ENCODE measurements around the gene MTF1.
A peak's percentile ranks its signal among the peaks of the same experiment; 100 is the strongest.

MTF1 gene

DNA sequence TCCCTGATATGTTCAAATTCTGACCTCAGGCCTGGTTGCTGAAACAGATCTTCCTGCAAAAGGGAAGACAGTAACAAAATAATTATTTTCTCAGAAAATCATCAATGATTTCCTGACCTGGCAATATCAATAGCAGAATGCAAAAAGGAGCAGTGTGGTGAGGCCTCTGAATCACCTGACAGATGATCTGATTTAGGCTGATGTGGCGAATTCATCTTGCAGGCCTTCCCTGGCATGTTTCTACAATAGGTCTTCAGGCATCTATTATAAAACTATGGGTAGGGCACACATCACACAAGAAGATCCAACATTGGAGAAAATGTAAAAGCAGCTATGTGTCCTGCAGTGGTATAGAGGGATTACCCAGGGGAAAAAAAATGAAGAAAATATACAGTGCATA, 7.1 kb upstream of the MTF1 start:
- DNase-seq = no peak

- DNase-seq = peak; percentile 22
These were observed 6.1 kb upstream of the MTF1 start for GRCh38 chr1:37865348-37866120.

DNA sequence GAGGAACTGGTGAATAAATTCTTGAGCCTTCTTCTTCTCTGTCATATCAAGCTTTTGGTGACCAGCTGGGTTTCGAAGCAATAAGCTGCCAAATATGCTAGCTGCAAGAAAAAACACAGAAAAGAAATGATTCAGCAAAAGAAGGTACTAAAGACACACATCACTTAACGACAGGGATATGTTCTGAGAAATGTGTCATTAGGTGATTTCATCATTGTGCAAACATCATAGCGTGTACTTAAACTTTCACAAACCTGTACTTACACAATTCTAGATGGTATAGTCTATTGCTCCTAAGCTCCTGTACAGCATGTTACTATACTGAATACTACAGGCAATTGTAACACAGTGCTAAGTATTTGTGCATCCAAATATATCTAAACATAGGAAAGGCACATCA, 2.9 kb upstream of the MTF1 start:
- DNase-seq = no peak

- no peak for DNase-seq
These were observed 1.8 kb upstream of the MTF1 start for GRCh38 chr1:37861151-37861550.

- DNase-seq = no peak
These were observed 914 bp upstream of the MTF1 start for GRCh38 chr1:37860346-37860666.

- DNase-seq = no peak
These were observed 373 bp downstream of the MTF1 start for GRCh38 chr1:37858931-37859506.

- no peak for DNase-seq
These were observed 5.0 kb downstream of the MTF1 start for GRCh38 chr1:37854406-37854805.

GRCh38 chr1:37853157-37853556, 6.2 kb downstream of the MTF1 start:
- DNase-seq = no peak

DNA sequence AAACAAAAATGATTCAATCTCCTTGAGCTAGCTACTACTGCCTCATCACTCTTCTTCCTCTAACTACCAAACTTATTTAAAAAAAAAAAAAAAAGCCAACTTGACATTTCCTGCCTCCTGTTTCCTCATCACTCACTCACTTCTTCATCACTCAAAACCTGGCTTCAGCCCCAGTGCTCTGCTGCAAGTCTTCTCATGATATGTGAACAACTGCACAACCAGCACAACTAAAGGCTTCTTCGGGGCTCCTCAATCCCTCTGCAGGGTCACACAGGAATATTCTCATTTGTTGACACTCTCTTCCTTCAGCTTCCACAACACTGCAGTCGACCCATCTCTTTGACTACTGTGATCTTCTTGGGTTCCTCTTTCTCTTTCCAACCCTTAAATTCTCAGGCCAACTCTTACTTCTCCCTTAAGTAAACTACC, 7.6 kb downstream of the MTF1 start:
- no peak for DNase-seq

- DNase-seq = no peak
These were observed 8.1 kb downstream of the MTF1 start for GRCh38 chr1:37851262-37851661.

DNA sequence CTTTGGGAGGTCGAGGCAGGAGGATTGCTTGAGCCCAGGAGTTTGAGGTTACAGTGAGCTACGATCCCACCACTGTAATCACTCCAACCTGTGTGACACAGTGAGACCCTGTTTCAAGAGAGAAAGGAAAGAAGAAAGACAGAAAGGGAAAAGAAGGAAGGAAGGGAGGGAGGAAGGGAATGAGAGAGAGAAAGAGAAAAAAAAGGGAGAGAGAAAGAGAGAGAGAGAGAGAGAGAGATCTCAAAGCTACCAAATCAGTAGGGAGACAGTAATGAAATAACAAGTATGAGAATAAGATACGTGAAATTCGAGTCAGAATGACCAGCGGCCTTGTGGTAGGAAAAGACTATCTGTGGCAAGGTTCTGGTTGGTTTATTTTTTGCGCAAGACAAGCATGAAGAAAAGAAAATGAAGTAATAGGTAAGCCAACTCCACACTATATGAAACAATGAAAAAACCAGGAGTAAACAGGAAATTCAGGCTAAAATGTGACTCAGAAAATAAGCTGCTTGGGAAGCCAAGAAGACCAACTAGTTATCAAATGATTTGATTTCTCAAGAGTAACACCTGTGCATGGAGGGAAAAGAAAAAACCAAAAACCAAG, 8.9 kb downstream of the MTF1 start:
- DNase-seq = no peak

GRCh38 chr1:37849480-37849879, 9.9 kb downstream of the MTF1 start:
- no peak for DNase-seq

DNA sequence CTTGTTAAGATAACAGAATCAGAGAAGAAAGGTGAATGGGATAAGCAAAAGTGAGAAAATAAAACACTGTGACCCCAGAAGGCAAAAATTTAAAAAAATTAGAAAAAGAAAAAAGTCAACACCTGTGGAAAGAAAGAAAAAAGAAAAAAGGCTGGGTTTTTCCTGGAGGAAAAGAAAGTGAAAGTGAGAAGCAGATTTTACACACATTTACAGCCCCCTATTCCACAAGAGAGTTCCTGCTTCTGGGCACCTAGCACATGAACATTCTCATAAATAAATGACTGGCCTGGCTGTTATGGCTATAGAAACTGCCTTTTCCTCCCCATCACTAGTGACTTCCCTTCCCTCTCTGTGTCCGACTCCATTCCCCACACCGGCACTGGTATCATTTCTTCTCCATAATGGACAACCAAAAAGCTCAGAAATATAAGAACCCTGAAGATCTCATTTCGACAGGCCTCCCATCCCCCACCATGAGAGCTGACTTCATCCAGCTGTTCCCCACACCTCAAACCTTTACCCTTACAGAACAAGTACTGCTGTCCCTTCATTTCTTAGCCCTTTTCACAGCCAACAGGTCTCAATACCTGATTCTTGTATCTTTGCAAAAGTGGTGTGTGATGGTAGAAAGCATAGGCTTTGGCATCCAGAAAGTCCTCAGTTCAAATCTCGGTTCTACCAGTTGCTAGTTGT, 12.6 kb downstream of the MTF1 start:
- DNase-seq = no peak

GRCh38 chr1:37845786-37846185, 13.6 kb downstream of the MTF1 start:
- no peak for DNase-seq

DNA sequence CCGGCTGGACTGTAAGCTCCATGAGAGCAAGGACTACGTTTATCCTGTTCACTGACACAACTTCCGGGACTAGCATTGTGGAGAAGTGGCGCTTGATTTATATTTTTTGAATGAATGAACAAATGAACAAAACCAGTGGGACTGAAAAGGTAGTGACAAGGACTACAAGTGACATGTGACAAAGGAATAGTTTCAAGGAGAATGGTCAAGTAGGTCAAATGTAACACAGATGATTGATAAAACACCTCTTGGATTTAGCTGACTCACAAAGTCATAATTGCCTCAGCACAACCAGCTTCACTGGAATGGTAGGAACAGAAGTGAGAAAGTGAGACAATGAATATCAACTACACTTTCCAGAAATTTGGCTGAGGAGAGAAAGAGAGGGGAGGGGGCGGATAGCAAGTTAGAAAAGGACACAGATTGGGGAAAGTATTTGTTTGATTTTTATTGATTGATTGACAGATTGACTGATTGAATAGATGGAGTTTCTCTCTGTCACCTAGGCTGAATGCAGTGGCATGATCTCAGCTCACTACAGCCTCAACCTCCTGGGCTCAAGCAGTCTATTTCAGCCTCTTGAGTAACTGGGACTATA, 14.2 kb downstream of the MTF1 start:
- DNase-seq = no peak

- DNase-seq = no peak
These were observed 14.9 kb downstream of the MTF1 start for GRCh38 chr1:37844536-37844935.

DNA sequence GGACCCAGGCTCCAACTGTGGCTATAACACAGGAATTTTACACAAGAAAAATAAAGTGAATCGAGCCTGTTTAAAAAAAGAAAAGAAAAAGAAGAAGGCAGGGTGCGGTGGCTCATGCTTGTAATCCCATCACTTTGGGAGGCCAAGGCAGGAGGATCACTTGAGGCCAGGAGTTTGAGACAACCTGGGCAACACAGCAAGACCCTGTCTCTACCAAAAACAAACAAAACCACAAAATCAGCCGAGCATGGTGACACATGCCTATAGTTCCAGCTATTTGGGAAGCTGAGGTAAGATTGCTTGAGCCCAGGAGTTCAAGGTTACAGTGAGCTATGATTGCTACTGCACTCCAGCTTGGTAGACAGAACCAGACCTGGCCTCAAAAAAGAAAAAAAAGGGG, 17.7 kb downstream of the MTF1 start:
- no peak for DNase-seq

- no peak for DNase-seq
These were observed 18.7 kb downstream of the MTF1 start for GRCh38 chr1:37840711-37841110.

GRCh38 chr1:37839676-37840075, 19.7 kb downstream of the MTF1 start:
- no peak for DNase-seq

- no peak for DNase-seq
These were observed 22.6 kb downstream of the MTF1 start for GRCh38 chr1:37836788-37837187.

DNA sequence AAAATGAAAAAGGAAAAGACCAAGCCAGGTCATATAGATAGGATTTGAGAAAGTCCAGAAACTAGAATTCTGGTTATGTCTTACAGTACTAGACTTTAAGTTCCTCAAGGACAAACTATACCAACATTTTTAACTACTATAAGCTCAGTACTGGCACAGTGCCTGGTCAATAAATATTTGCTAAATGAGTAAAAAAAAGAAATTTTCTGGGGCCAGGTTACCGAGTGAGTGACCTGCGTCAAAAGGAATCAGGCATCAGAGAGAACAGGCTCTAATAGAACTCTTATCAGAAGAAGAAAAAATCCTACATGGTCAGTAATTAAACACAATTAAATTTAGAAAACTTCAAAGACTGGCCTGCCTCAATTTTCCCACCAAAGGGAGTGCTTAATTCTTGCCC, 27.6 kb downstream of the MTF1 start:
- no peak for DNase-seq

- no peak for DNase-seq
These were observed 28.3 kb downstream of the MTF1 start for GRCh38 chr1:37831109-37831508.

GRCh38 chr1:37828410-37829074, 30.9 kb downstream of the MTF1 start:
- DNase-seq = no peak
